OCI-LY7 (cell line): Measurements from ENCODE around the gene FN3K.

Experiments
- EZH2phosphoT487 ChIP-seq: fragments of 200-600 bp; sonication (generic); IDR thresholded peaks from 2 replicates; pipeline ENCODE4 v1.6.1; 2018; ENCODE audit warnings: low read depth, borderline replicate concordance, mild to moderate bottlenecking, mixed run types, antibody characterized with exemption, low read length, moderate library complexity, mixed read lengths
- TF ChIP-seq, protein P1 (sequence below): fragments of 200-600 bp; sonication (generic); conservative IDR thresholded peaks from 2 replicates; pipeline ENCODE4 v1.5.1; 2014; ENCODE audit warnings: mild to moderate bottlenecking, antibody characterized with exemption, low read length, moderate library complexity, mixed read lengths

GRCh38 chr17:82690786-82691489 lies 44.5 kb upstream of the FN3K start:
- TF ChIP-seq, protein P1, sequence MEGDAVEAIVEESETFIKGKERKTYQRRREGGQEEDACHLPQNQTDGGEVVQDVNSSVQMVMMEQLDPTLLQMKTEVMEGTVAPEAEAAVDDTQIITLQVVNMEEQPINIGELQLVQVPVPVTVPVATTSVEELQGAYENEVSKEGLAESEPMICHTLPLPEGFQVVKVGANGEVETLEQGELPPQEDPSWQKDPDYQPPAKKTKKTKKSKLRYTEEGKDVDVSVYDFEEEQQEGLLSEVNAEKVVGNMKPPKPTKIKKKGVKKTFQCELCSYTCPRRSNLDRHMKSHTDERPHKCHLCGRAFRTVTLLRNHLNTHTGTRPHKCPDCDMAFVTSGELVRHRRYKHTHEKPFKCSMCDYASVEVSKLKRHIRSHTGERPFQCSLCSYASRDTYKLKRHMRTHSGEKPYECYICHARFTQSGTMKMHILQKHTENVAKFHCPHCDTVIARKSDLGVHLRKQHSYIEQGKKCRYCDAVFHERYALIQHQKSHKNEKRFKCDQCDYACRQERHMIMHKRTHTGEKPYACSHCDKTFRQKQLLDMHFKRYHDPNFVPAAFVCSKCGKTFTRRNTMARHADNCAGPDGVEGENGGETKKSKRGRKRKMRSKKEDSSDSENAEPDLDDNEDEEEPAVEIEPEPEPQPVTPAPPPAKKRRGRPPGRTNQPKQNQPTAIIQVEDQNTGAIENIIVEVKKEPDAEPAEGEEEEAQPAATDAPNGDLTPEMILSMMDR = no peak
- TF ChIP-seq EZH2phosphoT487 = no peak
